ENCODE results near the gene CCDC18. TPM values are rescaled to one million over a fixed set of nuclear protein-coding genes. Genes with fewer than 3 reads are reported as not detected.
"Not testable (repeated sequence)": the region's sequence is repeated elsewhere in the genome, so short reads cannot be mapped to it uniquely, and the experiment has no call there.

CCDC18 gene
- total RNA-seq, 3 donors from 2014 or later: 4.1 to 10.5 (median 9.4) TPM

- no peak for DNase-seq (ENCODE audit: low spot score in 2 of 2)
- Histone ChIP-seq H3K9me3 (peaks cover 0 to 9% of the 10 kb centered on the region in 2 donors), H3K36me3 (no peaks in the 10 kb centered on the region), H3K27me3 (no peaks in the 10 kb centered on the region), H3K4me3 (no peak overlapping the region), H3K4me1 (no peaks in the 10 kb centered on the region), H3K27ac (no peak overlapping the region)
- TF ChIP-seq POLR2A (IDR thresholded peaks at IDR 0.05) (no peak), POLR2AphosphoS5 (IDR thresholded peaks at IDR 0.05) (no peak), CTCF (IDR thresholded peaks at IDR 0.05) (no peak)
- intact Hi-C loops (cut with DNase I; ENCODE audit: low total_unique reads): no loop called here
Observed at GRCh38 chr1:93253516-93253915, 73.0 kb downstream of the CCDC18 start.

- H3K4me3 ChIP-seq: no peak overlapping the region
- H3K27ac ChIP-seq: no peak overlapping the region
- no peaks in the 10 kb centered on the region for H3K36me3 ChIP-seq
- H3K9me3 ChIP-seq: peaks cover 0 to 9% of the 10 kb centered on the region in 2 donors
- no peaks in the 10 kb centered on the region for H3K4me1 ChIP-seq
- intact Hi-C loops (cut with DNase I; ENCODE audit: low total_unique reads): no loop called here
- no peaks in the 10 kb centered on the region for H3K27me3 ChIP-seq
- DNase-seq (ENCODE audit: low spot score in 2 of 2): no peak
- TF ChIP-seq POLR2A (IDR thresholded peaks at IDR 0.05) (no peak), CTCF (IDR thresholded peaks at IDR 0.05) (no peak), POLR2AphosphoS5 (IDR thresholded peaks at IDR 0.05) (no peak)
Observed at GRCh38 chr1:93255222-93256079, 74.9 kb downstream of the CCDC18 start.

GRCh38 chr1:93256433-93256832 is 75.9 kb downstream of the CCDC18 start:
- no peak overlapping the region for H3K4me3 ChIP-seq
- no peaks in the 10 kb centered on the region for H3K36me3 ChIP-seq
- TF ChIP-seq POLR2A (IDR thresholded peaks at IDR 0.05) (no peak), CTCF (IDR thresholded peaks at IDR 0.05) (no peak), POLR2AphosphoS5 (IDR thresholded peaks at IDR 0.05) (no peak)
- no peaks in the 10 kb centered on the region for H3K4me1 ChIP-seq
- H3K27me3 ChIP-seq: no peaks in the 10 kb centered on the region
- DNase-seq (ENCODE audit: low spot score in 2 of 2): no peak
- intact Hi-C loops (cut with DNase I; ENCODE audit: low total_unique reads): no loop called here
- peaks cover 0 to 9% of the 10 kb centered on the region in 2 donors for H3K9me3 ChIP-seq
- H3K27ac ChIP-seq: no peak overlapping the region

- H3K4me3 ChIP-seq: no peak overlapping the region
- no peak overlapping the region for H3K27ac ChIP-seq
- intact Hi-C loops (cut with DNase I; ENCODE audit: low total_unique reads): no loop called here
- no peaks in the 10 kb centered on the region for H3K36me3 ChIP-seq
- H3K4me1 ChIP-seq: no peaks in the 10 kb centered on the region
- peaks cover 7 to 11% of the 10 kb centered on the region in 2 donors for H3K9me3 ChIP-seq
- TF ChIP-seq CTCF (IDR thresholded peaks at IDR 0.05): no peak
- no peak for TF ChIP-seq POLR2AphosphoS5 (IDR thresholded peaks at IDR 0.05)
- no peak for TF ChIP-seq POLR2A (IDR thresholded peaks at IDR 0.05)
- H3K27me3 ChIP-seq: no peaks in the 10 kb centered on the region
- DNase-seq (ENCODE audit: low spot score in 2 of 2): no peak
Observed at GRCh38 chr1:93257889-93258288, 77.4 kb downstream of the CCDC18 start.

- intact Hi-C loops (cut with DNase I; ENCODE audit: low total_unique reads); H3K27me3 ChIP-seq; H3K4me1 ChIP-seq; H3K27ac ChIP-seq; H3K4me3 ChIP-seq; DNase-seq (ENCODE audit: low spot score in 2 of 2); H3K36me3 ChIP-seq: not testable (repeated sequence)
- H3K9me3 ChIP-seq: peaks cover 7 to 11% of the 10 kb centered on the region in 2 donors
Observed at GRCh38 chr1:93260726-93261125, 80.2 kb downstream of the CCDC18 start.
